Cerebellar nuclear complex (tissue), 1 donor: Measurements from ENCODE around the gene IMPDH1.

ENCODE experiments used
- DNase-seq, 2 experiments: peaks; one replicate each; lab custom pipeline; 2025; lab: John Stamatoyannopoulos, UW

The IMPDH1 gene

DNA sequence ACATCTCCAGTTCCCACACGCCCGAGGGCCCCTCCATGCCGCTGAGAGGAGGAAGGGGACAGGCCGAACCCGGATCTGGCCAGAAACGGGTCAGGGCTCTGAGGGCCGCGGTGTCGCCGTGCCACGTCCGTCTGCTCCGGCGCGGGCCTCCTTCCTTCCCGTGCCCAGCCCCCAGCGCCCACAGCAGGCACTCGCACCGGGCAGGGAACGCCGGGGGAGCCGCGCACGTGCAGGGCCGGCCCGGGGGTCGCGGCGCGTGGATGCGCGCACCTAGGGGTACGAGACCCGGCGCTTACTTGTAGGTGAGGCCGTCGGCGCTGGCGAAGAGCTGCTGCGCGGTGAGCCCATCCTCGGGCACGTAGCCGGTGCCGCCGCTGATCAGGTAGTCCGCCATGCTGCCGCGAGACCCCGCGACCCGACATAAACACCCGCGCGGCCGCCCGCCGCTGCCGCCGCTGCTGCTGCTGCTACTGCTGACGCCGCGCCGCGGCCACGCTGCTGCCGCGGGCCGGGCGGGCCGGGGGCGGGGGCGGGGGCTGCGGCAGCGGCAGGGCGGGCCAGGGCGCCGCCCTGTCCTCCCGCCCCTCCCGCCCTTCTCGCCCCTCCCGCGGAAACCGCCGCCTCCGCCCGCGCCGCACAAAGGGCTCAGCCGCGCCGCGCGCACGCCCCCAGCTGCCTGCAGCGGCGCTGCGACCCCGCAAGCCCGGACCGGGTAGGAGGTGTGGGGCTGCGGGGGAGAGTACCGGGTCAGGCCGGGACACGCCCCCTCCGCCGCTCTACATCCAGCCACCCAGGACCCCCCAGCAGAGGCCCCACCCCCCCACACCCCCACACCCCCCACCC is 4.1 kb downstream of the IMPDH1 start:
- DNase-seq = no peak

DNA sequence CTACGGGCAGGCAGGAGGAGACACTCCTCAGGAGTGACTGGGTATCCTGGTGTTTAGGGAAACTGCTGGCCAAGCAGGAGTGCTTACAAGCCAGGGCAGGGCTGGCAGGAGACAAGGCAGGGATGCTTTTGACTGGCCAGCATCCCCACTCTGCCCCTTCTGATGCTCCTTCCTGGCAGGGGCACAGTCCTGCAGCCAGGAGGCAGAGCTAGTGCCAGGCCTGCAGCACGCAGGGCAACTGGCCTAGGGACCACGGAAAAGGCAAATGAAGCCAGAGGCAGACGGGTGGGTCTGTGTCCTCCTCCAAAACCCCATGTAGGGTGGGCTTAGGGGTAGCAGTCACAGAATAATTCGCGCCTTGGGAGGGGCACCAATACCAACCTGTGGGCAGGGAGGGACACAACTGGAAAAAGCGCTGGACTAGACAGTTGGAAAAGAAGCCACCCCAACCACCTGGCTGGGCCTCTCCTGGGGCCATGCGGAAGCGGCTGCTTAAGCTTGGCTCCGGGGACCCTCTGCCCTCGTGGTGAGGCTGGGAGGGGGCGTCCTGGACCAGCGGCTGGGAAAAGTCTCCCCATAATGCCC is 4.8 kb downstream of the IMPDH1 start:
- no peak for DNase-seq

GRCh38 chr7:128404143-128404681 is 5.6 kb downstream of the IMPDH1 start:
- no peak for DNase-seq

DNA sequence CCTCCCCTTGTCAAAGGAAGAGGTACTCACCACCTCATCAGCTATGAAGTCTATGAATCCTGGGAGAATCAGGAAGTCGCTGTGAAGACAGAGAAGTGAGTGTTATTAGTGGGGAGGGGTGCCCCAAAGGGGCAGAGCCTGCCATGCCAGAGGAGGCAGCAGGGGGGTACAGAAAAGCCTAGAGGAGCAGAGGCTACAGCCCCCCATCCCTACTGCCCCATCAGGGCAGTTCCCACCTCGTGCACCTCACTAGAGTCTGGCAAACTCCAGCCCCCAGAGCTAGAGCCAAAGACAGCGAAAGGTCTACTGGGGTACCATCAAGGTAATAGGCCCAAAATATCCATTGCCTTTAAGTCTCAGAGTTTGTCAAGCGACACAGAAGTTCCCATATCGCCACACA is 6.1 kb downstream of the IMPDH1 start:
- no peak for DNase-seq

GRCh38 chr7:128402356-128402755 is 7.4 kb downstream of the IMPDH1 start:
- no peak for DNase-seq

DNA sequence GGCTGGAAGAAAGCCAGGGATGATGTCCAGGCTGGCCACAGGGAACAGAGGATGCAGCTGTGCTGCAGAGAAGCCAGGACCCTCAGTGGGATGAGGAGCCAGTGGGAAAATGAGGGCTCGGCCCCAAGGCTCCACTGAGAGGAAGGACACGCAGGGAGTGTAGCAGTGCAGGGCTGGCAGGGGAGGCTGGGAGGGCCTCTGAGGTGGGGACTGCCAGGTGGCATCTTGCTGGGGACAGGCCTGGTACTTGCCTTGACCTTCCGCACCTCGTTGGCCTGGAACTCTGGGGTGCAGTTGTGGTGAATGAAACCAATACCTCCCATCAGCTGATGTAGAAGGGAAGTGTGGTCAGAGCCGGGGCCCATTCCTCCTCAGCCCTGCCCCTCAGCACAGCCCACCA is 9.2 kb downstream of the IMPDH1 start:
- no peak for DNase-seq

DNA sequence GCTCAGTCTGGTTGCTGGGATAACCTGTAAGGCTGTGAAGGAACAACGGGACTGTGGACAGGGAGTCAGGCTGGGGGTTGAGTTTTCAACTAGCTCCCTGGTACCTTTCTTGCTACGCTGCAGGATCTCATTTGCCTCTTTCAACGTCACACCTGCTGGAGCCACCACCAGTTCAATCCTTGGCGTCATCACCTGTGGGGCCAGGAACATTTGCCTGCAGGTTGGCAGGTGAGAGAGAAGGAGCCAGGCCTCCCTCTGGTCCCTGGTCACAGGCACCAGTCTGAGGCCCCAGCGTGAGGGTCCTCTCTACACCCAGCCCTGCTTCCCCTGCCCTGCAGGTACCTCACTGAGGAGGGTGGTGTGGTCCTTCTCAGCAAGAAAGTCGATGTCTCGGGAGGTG is 9.8 kb downstream of the IMPDH1 start:
- no peak for DNase-seq

GRCh38 chr7:128398841-128399135 is 11.0 kb downstream of the IMPDH1 start:
- DNase-seq = no peak

DNA sequence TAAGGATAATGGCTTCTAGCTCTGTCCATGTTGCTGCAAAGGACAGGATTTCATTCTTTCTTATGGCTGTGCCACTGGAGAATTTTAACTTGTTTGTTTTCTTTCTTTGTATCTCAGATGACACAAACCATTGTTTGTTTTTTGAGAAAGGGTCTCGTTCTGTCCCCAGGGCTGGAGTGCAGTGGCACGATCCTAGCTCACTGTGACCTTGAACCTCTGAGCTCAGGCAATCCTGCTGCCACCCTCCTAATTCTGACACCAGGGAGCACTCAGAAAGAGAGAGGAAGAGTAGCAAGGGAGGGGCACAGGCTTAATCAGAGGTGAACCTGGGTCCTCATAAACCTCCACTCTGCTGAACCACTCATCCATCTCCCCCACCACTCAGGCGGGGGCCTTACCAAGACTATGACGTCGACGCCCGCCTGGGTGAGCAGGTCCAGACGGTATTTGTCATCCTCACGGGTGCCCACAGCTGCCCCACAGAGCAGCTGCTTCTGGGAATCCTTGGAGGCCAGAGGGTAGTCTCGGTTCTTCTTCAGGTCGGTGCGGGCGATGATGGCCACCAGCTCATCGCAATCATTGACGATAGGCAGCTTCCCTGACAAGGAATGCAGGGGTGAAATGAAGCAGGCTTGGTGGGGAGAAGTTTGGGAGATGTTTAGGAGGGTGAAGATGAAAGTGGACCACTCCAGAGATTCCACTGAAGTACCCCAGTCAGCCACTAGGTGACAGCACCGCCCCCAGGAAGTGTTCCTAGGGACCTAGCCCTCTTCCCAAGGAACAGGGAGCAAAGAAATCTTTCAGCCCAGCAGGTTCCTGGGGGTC is 11.6 kb downstream of the IMPDH1 start:
- no peak for DNase-seq

DNA sequence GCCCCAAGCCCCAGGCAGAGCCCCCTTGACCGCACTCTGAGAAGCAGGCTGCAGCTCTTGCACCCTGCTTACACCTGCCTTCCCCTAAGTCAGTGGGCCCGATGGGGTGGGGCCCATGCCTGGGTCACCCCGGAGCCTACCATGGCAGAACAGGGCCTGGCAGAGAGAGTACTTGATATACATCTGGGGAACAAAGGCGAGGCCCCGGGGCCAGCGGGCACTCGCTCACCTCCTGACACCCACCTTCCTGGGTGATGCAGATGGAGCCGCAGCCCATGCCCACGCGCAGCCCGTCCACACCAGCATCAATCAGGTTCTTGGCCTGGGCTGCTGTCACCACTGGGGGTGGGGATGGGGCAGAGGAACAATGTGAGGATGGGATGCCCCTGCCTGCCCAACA is 13.4 kb downstream of the IMPDH1 start:
- DNase-seq = no peak

GRCh38 chr7:128395748-128396147 is 14.0 kb downstream of the IMPDH1 start:
- DNase-seq = no peak

GRCh38 chr7:128394904-128395496 is 14.8 kb downstream of the IMPDH1 start:
- DNase-seq = no peak

DNA sequence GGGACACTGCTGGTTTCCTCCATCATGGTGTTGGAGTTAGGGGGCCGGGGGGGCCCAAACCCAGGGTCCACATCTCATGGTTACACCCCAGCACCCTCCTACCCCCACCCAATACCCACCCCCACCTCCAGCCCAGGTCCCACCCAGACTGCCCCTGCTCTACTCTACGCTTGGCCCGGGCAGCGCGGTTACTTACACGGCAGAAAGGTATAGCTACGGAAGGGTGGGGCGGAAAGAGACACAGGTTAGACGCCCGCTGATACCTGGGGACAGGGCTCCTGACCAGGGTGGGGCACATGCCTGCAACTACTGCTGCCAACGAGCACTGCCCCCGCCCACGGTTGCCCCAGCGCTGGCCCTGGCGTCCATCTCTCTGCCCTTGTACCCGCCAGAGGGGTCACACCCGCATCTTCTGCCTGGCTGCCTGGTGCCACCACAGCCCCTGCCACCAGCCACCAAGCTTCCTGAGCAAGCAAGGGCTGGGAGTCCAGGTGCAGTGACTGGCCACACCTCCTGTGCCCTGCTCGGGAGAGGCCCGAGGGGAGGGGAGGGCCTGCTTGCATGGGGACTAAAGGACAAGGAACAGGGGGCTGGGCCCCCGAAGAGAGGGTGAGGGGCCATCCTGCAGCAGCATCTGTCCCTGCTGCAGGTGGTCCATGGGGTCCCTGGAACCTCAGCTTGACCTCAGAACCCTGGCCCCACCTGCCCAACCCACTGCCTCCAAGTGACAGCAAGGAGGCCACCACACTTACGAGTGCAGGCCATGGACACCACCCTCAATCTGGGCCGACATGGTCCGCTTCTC is 16.1 kb downstream of the IMPDH1 start:
- DNase-seq = no peak

DNA sequence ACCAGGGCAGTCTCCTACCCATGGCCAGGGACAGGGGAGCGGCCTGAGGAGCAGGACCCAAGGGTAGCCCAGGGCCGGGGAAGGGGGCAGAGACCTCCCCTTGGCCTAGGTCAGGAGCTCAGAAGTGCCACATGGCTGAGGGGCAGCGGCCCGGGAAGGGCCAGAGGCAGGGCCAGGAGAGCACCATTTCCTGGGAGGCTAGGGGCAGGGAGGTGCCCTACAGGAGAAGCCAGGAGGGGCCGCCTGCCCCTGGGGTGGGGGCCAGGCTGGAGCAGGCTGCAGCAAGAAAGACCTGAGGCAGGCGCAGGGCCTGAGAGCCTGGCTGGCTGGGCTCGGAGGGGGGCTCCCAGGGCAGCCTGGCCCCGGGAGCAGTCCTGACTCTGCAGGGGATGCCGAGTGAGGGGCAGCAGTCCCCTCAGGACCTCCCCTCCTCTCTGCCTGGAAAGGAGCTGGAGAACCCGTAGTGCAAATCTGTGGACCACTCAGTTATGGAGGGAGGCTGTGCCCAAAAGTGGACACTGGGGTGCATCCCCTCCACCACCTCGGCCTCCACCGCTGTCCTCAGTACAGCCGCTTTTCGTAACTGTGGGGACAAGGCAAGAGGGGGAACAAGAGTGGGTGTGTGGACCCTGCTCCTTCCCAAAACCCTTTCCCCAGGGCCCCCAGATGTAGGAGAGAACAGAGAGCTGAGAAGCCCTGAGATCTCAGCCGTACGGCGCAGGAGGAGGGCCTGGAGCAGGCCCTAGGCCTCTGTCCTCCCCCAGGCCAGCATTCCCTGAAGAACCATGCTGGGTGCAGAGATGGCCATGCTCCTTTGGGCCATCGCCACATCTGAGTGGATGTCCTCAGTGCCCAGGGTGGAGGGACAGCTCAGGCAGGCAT is 17.1 kb downstream of the IMPDH1 start:
- no peak for DNase-seq

- DNase-seq = no peak
These were observed 18.0 kb downstream of the IMPDH1 start for GRCh38 chr7:128391805-128392204.

DNA sequence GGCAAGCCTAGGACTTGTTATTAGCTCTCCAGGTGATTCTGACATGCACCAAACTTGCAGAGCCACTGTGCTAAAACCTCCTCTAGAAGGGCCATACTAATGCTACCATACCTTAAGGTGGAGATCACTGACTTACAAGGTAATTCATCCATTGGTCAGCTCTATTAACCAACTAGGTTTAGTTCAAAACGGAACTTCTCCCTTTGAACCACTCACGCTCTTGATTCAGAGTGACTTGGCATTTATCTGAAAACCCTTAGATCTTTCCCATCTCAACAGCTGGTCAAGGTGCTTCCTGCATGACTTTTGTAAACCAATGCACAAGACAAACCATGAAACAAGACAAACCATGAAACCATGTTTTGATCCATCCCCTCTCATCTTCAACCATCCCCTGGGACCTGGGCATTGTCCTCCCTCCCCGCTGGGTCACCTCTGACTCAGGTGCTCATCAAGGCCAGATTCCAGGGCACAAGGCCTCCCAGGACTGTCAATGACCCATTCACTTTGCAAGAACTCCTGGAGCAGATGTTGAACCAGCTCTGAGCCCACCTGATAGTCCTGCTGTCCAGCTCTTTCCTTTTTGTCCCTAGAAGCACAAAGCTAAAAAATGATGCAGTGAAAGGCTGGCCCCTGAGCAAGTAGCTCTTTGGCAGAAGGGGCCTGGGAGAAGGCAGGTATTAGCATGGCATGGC is 18.8 kb downstream of the IMPDH1 start:
- DNase-seq = no peak

DNA sequence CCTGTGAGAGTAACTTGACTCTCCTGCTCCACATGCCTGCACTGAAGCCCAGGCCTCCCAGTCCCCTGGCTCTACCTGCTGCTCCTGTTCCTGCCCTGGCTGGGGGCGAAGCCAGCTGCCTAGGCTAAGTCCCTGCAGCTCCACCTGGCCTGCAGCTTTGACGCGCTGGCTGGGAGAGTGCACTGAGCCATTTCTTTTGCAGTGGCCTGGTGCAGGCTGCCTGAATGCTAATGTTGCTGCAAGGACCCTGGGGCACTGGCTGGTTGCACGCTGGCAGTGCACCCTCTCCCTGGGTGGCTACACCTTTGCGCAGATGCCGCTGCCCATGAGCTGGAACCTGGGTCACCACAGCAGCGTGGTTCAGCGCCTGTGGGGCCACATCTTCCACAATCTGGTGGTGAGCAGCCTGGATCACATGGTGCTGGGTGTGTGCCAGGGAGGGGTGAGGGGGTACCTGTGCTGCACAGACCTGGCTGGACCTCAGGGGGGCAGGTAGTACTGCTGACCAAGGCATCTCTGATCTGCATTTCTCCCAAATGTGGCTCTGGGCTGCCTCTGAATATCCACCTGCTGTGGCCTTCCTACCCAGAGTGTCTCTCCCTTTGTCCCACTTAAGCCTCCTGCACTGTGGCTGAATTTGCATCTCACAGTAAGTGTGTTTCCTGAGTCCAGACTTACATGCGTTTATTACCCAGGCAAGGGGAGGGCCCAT is 20.0 kb downstream of the IMPDH1 start:
- no peak for DNase-seq

GRCh38 chr7:128389085-128389617 is 20.6 kb downstream of the IMPDH1 start:
- DNase-seq = no peak

DNA sequence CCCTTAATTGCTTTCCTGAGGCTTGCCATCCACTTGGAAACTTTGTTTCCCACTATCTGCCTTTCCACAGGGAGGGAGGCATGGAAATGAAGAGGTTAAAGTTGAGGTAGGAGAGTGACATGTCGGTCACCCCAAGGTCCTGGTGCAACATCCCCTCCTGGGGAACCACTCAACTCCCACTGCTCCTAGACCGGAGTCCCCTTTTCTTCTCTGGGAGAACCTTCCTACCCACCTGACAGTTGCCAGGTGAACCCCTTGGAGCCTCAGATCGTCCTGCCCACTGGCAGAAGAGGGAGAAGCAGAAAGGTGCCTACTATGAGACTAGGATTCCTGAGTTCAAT is 21.7 kb downstream of the IMPDH1 start:
- no peak for DNase-seq
